ENCODE results near the gene IRGM. TPM values are rescaled to one million over a fixed set of nuclear protein-coding genes. Genes with fewer than 3 reads are reported as not detected.
A peak's percentile ranks its signal among the peaks of the same experiment; 100 is the strongest.

Gene IRGM
- total and polyA plus RNA-seq, 8 donors, result 0.47 to 0.93 (median 0.68) TPM; not detected in 2

- peaks cover 0 to 31% of the 10 kb centered on the region in 2 donors for H3K9me3 ChIP-seq
- H3K4me3 ChIP-seq, result no peak overlapping the region
- no peak for TF ChIP-seq CTCF (IDR thresholded peaks at IDR 0.05)
- DNase-seq (no peak), ATAC-seq (no peak)
- no peaks in the 10 kb centered on the region for H3K27me3 ChIP-seq
- no peak overlapping the region for H3K27ac ChIP-seq
- no peaks in the 10 kb centered on the region for H3K4me1 ChIP-seq
- no peaks in the 10 kb centered on the region for H3K36me3 ChIP-seq
- intact Hi-C loops (cut with DNase I), result no loop called here
Observed at GRCh38 chr5:150860246-150860821, 14.0 kb downstream of the IRGM start.

- H3K4me3 ChIP-seq, result no peak overlapping the region
- no peaks in the 10 kb centered on the region for H3K36me3 ChIP-seq
- DNase-seq (no peak), ATAC-seq (no peak)
- TF ChIP-seq CTCF (IDR thresholded peaks at IDR 0.05), result no peak
- intact Hi-C loops (cut with DNase I), result no loop called here
- H3K27me3 ChIP-seq, result no peaks in the 10 kb centered on the region
- no peak overlapping the region for H3K27ac ChIP-seq
- peaks cover 0 to 48% of the 10 kb centered on the region in 2 donors for H3K9me3 ChIP-seq
- no peaks in the 10 kb centered on the region for H3K4me1 ChIP-seq
Observed at GRCh38 chr5:150862070-150862469, 15.7 kb downstream of the IRGM start.

GRCh38 chr5:150879358-150879757 is 33.0 kb downstream of the IRGM start:
- H3K4me3 ChIP-seq, result no peak overlapping the region
- peak; percentile 44 for ATAC-seq
- H3K36me3 ChIP-seq, result no peaks in the 10 kb centered on the region
- TF ChIP-seq CTCF (IDR thresholded peaks at IDR 0.05), result no peak
- no peaks in the 10 kb centered on the region for H3K4me1 ChIP-seq
- DNase-seq, result no peak
- no peaks in the 10 kb centered on the region for H3K27me3 ChIP-seq
- no peak overlapping the region for H3K27ac ChIP-seq
- H3K9me3 ChIP-seq, result peaks cover 0 to 90% of the 10 kb centered on the region in 2 donors
- intact Hi-C loops (cut with DNase I), result no loop called here

GRCh38 chr5:150895431-150896428 is 49.4 kb downstream of the IRGM start:
- Histone ChIP-seq H3K4me1 (no peaks in the 10 kb centered on the region), H3K36me3 (peaks cover 0 to 32% of the 10 kb centered on the region in 2 donors), H3K9me3 (peaks cover 10 to 100% of the 10 kb centered on the region in 2 donors), H3K4me3 (no peak overlapping the region), H3K27me3 (no peaks in the 10 kb centered on the region), H3K27ac (no peak overlapping the region)
- DNase-seq (no peak), ATAC-seq (no peak)
- no peak for TF ChIP-seq CTCF (IDR thresholded peaks at IDR 0.05)
- intact Hi-C loops (cut with DNase I), result no loop called here

Other genes with a start within 250 kb of the IRGM start
- gene SYNPO, start 205.9 kb upstream of the IRGM start, total RNA-seq, result 100 to 1,000 TPM in 1 of 2 donors, 10 to 100 TPM in 1; 80.4 to 114 TPM
- 10 to 100 TPM; 22.0 to 31.6 (median 26.6) TPM for gene SYNPO, start 205.9 kb upstream of the IRGM start, polyA plus RNA-seq (ENCODE audit: insufficient read length in 6 of 6)
- 1 to 10 TPM in 1 of 2 donors, under 1 TPM in 1; 0.79 to 3.1 TPM for gene MYOZ3, start 185.3 kb upstream of the IRGM start, total RNA-seq
- 10 to 100 TPM; 10.6 to 13.1 (median 11.4) TPM for gene MYOZ3, start 185.3 kb upstream of the IRGM start, polyA plus RNA-seq (ENCODE audit: insufficient read length in 6 of 6)
- 10 to 100 TPM; 36.4 to 48.1 TPM for gene RBM22, start 145.5 kb upstream of the IRGM start, total RNA-seq
- 10 to 100 TPM; 75.5 to 81.0 (median 78.2) TPM for gene RBM22, start 145.5 kb upstream of the IRGM start, polyA plus RNA-seq (ENCODE audit: insufficient read length in 6 of 6)
- 10 to 100 TPM; 69.5 to 70.0 TPM for gene DCTN4, start 87.5 kb upstream of the IRGM start, total RNA-seq
- gene DCTN4, start 87.5 kb upstream of the IRGM start, polyA plus RNA-seq (ENCODE audit: insufficient read length in 6 of 6), result 10 to 100 TPM; 64.2 to 76.6 (median 69.4) TPM
- gene SMIM3, start 67.8 kb upstream of the IRGM start, total RNA-seq, result 10 to 100 TPM; 16.4 to 20.1 TPM
- gene SMIM3, start 67.8 kb upstream of the IRGM start, polyA plus RNA-seq (ENCODE audit: insufficient read length in 6 of 6), result 10 to 100 TPM; 14.0 to 19.4 (median 16.7) TPM
- 1 to 10 TPM; 3.0 to 4.1 TPM for gene ZNF300, start 58.5 kb downstream of the IRGM start, total RNA-seq
- 10 to 100 TPM; 26.2 to 34.0 (median 31.9) TPM for gene ZNF300, start 58.5 kb downstream of the IRGM start, polyA plus RNA-seq (ENCODE audit: insufficient read length in 6 of 6)
- 100 to 1,000 TPM; 391 to 424 TPM for gene GPX3, start 174.1 kb downstream of the IRGM start, total RNA-seq
- 100 to 1,000 TPM in 1 of 6 donors, 10 to 100 TPM in 5; 49.0 to 149 (median 56.7) TPM for gene GPX3, start 174.1 kb downstream of the IRGM start, polyA plus RNA-seq (ENCODE audit: insufficient read length in 6 of 6)
- gene TNIP1, start 234.5 kb downstream of the IRGM start, total RNA-seq, result 100 to 1,000 TPM; 111 to 133 TPM
- 10 to 100 TPM; 82.3 to 94.4 (median 83.6) TPM for gene TNIP1, start 234.5 kb downstream of the IRGM start, polyA plus RNA-seq (ENCODE audit: insufficient read length in 6 of 6)